Activated CD8-positive, alpha-beta T cell treated with anti-CD3 and anti-CD28 coated beads for 36 hours (primary cell): ENCODE data around the gene BSG. TPM values are rescaled to one million over a fixed set of nuclear protein-coding genes. Genes with fewer than 3 reads are reported as not detected.

ENCODE experiments used
- ATAC-seq: fragments of 200-7000 bp; cut with Tn5 transposase; one replicate; pipeline ENCODE4 v1.10.0; 2021; ENCODE audit warnings: mild to moderate bottlenecking, moderate library complexity
- CTCF ChIA-PET: fragments of 350-600 bp; sonication (Branson Sonifier 250); formaldehyde crosslinking; loops from one replicate; lab custom pipeline; 2021; ENCODE audit warnings: antibody characterized with exemption; lab: Charles Lee
- POLR2A ChIA-PET: fragments of 350-600 bp; sonication (Branson Sonifier 250); formaldehyde crosslinking; loops from one replicate; lab custom pipeline; 2021; ENCODE audit warnings: antibody characterized with exemption; lab: Charles Lee
- DNase-seq: peaks from one replicate; pipeline ENCODE4 v3.0.0-alpha.2; 2020
- H3K27ac Mint-ChIP-seq: one replicate; pipeline ENCODE4 v1.8.0; 2021; ENCODE audit warnings: mild to moderate bottlenecking, mixed read lengths
- H3K27me3 Mint-ChIP-seq: one replicate; pipeline ENCODE4 v1.8.0; 2021; ENCODE audit warnings: mixed read lengths
- H3K36me3 Mint-ChIP-seq: one replicate; pipeline ENCODE4 v1.8.0; 2021; ENCODE audit warnings: low read depth, mixed read lengths
- H3K4me1 Mint-ChIP-seq: one replicate; pipeline ENCODE4 v1.8.0; 2021; ENCODE audit warnings: low read depth, mixed read lengths
- H3K4me3 Mint-ChIP-seq: one replicate; pipeline ENCODE4 v1.8.0; 2021; ENCODE audit warnings: mild to moderate bottlenecking, moderate library complexity, mixed read lengths
- H3K9me3 Mint-ChIP-seq: one replicate; pipeline ENCODE4 v1.8.0; 2021; ENCODE audit warnings: mixed read lengths
- intact Hi-C: fragments of 100-400 bp; cut with micrococcal nuclease; formaldehyde crosslinking; loops from one replicate; pipeline ENCODE4 v1.10.0; 2022
- total RNA-seq, 2 experiments: library from RNA; stranded (reverse); gene quantifications; one replicate each; pipeline ENCODE4 v1.2.3, GENCODE V29; 2021
- TF ChIP-seq, protein P1 (sequence below): fragments of 200-600 bp; IDR thresholded peaks from one replicate; pipeline ENCODE4 v1.8.0; 2022; ENCODE audit warnings: antibody characterized with exemption, mild to moderate bottlenecking

BSG gene
- total RNA-seq, 2 experiments from 2014 or later, result 159 to 160 TPM

DNA sequence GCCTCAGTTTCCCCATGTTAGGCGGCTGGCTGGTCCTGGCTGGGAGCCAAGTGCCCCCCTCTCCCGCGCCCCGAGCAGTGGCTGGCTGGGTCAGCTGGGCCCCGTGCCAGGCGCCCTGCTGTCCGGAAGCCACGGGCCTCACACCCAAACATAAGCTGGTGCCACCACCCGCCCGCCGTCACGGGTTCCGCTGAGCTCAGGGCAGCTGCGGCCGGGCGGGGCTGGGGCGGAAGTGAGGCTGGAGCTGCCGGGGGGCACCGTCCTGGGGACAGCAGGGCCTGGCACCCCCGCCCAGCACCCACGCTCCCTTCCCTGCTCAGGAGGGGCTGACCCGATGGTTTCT, 36.6 kb downstream of the BSG start:
- Mint-ChIP-seq H3K36me3 (peaks cover 7% of the 10 kb centered on the region), H3K9me3 (no peaks in the 10 kb centered on the region), H3K4me3 (no peak overlapping the region), H3K27me3 (no peaks in the 10 kb centered on the region), H3K27ac (no peak overlapping the region), H3K4me1 (peaks cover 16% of the 10 kb centered on the region)
- CTCF ChIA-PET, result no interaction called here
- POLR2A ChIA-PET, result no interaction called here
- TF ChIP-seq, protein P1, sequence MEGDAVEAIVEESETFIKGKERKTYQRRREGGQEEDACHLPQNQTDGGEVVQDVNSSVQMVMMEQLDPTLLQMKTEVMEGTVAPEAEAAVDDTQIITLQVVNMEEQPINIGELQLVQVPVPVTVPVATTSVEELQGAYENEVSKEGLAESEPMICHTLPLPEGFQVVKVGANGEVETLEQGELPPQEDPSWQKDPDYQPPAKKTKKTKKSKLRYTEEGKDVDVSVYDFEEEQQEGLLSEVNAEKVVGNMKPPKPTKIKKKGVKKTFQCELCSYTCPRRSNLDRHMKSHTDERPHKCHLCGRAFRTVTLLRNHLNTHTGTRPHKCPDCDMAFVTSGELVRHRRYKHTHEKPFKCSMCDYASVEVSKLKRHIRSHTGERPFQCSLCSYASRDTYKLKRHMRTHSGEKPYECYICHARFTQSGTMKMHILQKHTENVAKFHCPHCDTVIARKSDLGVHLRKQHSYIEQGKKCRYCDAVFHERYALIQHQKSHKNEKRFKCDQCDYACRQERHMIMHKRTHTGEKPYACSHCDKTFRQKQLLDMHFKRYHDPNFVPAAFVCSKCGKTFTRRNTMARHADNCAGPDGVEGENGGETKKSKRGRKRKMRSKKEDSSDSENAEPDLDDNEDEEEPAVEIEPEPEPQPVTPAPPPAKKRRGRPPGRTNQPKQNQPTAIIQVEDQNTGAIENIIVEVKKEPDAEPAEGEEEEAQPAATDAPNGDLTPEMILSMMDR, result no peak
- DNase-seq, result no peak
- intact Hi-C loops, result no loop called here
- ATAC-seq, result no peak

DNA sequence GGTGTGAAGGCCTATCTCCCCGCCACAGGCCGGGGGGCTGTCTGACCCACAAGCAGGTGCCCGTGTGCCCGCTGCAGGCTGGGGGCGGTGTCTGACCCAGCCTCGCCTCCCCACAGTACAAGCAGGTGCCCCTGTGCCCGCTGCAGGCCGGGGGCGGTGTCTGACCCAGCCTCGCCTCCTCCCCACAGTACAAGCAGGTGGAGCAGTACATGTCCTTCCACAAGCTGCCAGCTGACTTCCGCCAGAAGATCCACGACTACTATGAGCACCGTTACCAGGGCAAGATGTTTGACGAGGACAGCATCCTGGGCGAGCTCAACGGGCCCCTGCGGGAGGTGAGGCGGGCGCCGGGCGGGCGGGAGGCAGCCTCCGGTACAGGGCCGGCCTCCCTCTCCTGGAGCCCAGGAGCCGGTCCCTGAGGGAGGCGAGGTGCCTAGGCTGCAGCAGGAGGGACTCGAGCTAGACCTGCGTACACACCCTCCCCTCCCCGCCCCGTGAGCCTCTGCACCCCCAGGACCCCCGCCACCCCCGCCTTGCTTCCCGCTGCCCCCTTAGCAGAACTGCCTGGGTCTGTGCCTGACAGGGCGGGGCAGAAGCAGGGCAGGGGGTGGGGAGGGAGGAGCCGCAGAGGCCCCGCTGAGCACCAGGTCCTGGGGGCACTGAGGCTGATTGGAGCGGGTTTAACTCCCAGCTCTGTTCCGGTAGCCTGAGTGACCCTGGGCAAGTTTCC, 37.8 kb downstream of the BSG start:
- Mint-ChIP-seq H3K4me1 (peaks cover 16% of the 10 kb centered on the region), H3K27me3 (no peaks in the 10 kb centered on the region), H3K36me3 (peaks cover 11% of the 10 kb centered on the region), H3K4me3 (peak overlapping the region; percentile 75), H3K9me3 (no peaks in the 10 kb centered on the region), H3K27ac (peak overlapping the region; percentile 95)
- intact Hi-C loops, result no loop called here
- peak; percentile 56 for DNase-seq
- TF ChIP-seq, protein P1, result no peak
- CTCF ChIA-PET, result no interaction called here
- POLR2A ChIA-PET, result interaction anchor here (0.6 to 1.6 kb wide), 3 partner anchors 11 to 557 kb away, joined by 3 to 4 read pairs (median 3); no protein-coding TSS in a partner anchor
- ATAC-seq, result peak; percentile 40

DNA sequence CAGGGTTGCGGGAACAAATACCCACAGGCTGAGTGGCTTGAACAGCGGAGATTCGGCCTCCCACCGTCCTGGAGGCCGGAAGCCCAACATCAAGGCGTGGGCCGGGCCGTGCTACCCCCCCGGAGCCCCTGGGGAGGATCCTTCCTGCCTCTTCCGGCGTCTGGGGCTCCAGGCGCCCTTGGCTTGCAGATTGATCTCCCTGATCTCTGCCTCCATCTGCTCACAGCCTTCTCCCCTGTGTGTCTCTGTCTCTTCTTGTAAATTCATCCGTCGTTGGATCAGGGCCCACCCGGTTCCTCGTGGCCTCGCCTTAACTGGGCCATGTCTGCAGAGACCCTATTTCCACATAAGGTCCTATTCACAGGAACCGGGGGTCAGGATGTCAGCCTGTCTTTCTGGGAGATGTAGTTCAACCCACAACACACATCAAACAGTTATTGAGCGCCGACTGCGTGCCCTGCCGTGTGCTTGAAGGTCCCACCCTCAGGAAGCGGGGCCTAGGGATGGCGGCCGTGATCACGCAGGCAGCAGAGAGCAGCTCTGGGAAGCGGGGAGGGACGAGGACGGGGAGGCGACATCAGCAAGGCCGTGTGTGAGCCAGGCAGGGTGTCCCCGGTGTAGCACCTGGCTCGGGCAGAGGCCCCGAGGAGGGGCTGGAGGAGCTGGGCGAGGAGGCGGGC, 38.5 kb downstream of the BSG start:
- H3K4me1 Mint-ChIP-seq, result peaks cover 19% of the 10 kb centered on the region
- peaks cover 14% of the 10 kb centered on the region for H3K36me3 Mint-ChIP-seq
- H3K9me3 Mint-ChIP-seq, result no peaks in the 10 kb centered on the region
- ChIA-PET POLR2A (interaction anchor here (1.1 to 1.6 kb wide), 2 partner anchors 11 to 556 kb away, joined by 3 to 4 read pairs; no protein-coding TSS in a partner anchor), CTCF (interaction anchor here (0.6 to 2.3 kb wide), 2 partner anchors 27 to 62 kb away, joined by 3 to 8 read pairs; no protein-coding TSS in a partner anchor)
- DNase-seq (peak; percentile 75), ATAC-seq (peak; percentile 64)
- peak overlapping the region; percentile 75 for H3K4me3 Mint-ChIP-seq
- H3K27me3 Mint-ChIP-seq, result no peaks in the 10 kb centered on the region
- TF ChIP-seq, protein P1, result no peak
- intact Hi-C loops, result no loop called here
- peak overlapping the region; percentile 95 for H3K27ac Mint-ChIP-seq

DNA sequence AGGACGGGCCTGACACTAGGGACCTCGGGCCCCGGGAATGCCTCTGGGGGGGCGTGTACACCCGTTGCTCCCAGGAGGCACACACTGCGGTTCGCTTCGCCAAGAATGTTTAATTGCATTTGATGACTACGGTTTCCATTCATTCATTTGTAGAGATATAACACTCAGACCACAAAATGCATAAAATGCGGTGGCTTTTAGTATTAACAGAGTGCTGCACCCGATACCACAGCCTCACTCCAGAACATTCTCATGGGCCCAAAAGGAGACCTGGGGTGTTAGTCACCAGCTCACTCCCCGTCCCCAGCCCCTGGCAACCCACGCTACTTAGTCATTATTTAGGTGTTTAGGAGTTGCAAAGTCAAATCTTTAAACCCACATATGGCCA, 39.1 kb downstream of the BSG start:
- DNase-seq, result peak; percentile 84
- TF ChIP-seq, protein P1, result no peak
- ChIA-PET CTCF (interaction anchor here (0.6 to 2.3 kb wide), 3 partner anchors 28 to 80 kb away, joined by 3 to 8 read pairs (median 6); partner anchors contain the start of gene CDC34), POLR2A (interaction anchor here (1.6 to 1.7 kb wide), 2 partner anchors 10 to 20 kb away, joined by 4 to 6 read pairs; no protein-coding TSS in a partner anchor)
- Mint-ChIP-seq H3K4me1 (peaks cover 19% of the 10 kb centered on the region), H3K27me3 (no peaks in the 10 kb centered on the region), H3K27ac (peak overlapping the region; percentile 95), H3K9me3 (no peaks in the 10 kb centered on the region), H3K36me3 (peaks cover 14% of the 10 kb centered on the region), H3K4me3 (peak overlapping the region; percentile 75)
- ATAC-seq, result peak; percentile 71
- intact Hi-C loops, result no loop called here
